A549 treated with dexamethasone at 1 μM for 4 hours (cell line): ENCODE data around the gene AP2M1. TPM values are rescaled to one million over a fixed set of nuclear protein-coding genes. Genes with fewer than 3 reads are reported as not detected.

Source experiments
- total RNA-seq: library from RNA; stranded (reverse); fragments of 200-300 nt; extraction: Qiagen RNA extraction; gene quantifications from 5 replicates; pipeline ENCODE4 v1.2.3, GENCODE V29; 2022

The AP2M1 gene
- total RNA-seq, result 277 to 297 TPM (median 292 TPM) in 5 replicates

GRCh38 chr3:184174646-184175492 is at the start of gene AP2M1:
Gene AP2M1 (plus strand): TSS chr3:184174855. CDS start chr3:184176994, 2,139 bp downstream.

GRCh38 chr3:184135149-184135910 is 39.3 kb upstream of the AP2M1 start, which contains the start of gene EIF2B5:
Gene EIF2B5 (plus strand): TSS chr3:184135358. CDS start chr3:184135386, 28 bp downstream.

DNA sequence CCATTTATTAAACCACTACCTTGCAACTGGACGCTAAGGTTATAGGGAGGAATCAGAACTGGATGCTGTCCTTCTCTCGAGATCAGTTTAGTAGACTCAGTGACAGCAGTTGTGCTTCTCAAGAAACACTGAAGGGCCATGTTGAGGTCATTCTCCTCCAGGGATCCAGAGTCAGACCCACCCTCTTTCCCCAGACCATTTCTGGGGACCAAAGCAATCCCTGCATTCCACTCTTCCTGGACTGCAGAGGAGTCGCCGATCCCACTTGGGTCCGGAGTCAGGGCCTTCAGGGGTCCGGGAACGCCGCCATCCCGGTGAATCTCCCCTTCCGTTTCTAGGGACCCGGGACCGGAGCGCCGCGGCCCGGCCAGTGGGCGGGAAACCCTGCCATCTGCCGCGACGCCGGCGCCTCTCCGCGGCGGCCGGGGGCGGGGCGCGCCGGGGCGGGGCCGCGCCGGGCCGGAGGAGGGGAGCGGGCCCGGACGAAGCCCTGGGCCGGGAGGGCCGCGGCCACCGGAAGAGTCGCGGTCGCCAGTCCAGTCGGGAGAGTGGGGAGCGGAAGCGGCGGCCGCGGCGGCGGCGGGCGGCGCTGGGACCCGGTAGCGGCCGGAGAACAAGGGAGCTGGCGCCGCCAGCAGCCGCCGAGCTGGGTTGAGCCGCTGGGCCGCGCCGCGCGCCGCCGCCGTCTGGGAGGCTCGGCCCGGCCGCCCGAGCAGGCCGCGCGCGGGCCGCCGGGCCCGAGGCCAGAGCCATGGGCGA is 19.6 kb upstream of the AP2M1 start, which contains the start of gene DVL3:
TSS of gene DVL3 (plus strand) at position 493 of the 759 bp plus-strand sequence. CDS start at position 752, 259 bp downstream.

DNA sequence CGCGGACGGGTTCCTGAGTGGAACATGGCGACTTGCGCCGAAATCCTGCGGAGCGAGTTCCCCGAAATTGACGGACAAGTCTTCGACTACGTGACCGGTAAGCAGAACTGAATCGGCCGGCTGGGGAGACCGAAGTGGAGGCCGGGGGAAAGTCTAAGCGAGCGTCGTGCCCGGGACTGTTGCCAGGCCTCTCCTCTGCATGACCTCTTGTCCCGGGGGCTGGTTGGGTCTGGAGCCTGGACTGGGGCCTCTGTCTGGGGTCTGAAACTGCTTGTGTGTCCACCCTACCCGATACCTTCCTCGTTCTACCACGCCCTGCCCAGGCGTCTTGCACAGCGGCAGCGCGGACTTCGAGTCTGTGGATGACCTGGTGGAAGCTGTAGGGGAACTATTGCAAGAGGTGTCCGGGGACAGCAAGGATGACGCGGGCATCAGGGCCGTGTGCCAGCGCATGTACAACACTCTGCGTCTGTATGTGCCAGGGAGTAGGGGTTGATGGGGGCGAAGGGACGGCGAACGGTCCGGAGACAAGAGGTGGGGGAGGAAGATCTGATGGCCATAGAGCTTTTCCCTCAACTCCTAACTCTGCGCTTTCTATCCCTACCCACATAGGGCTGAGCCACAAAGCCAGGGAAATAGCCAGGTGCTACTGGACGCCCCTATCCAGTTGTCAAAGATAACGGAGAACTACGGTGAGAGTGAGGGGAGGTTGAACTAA is 11.7 kb downstream of the AP2M1 start, which contains the start of gene ABCF3:
TSS of gene ABCF3 (plus strand) at position 16 of the 718 bp plus-strand sequence. CDS start at position 25, 9 bp downstream.

DNA sequence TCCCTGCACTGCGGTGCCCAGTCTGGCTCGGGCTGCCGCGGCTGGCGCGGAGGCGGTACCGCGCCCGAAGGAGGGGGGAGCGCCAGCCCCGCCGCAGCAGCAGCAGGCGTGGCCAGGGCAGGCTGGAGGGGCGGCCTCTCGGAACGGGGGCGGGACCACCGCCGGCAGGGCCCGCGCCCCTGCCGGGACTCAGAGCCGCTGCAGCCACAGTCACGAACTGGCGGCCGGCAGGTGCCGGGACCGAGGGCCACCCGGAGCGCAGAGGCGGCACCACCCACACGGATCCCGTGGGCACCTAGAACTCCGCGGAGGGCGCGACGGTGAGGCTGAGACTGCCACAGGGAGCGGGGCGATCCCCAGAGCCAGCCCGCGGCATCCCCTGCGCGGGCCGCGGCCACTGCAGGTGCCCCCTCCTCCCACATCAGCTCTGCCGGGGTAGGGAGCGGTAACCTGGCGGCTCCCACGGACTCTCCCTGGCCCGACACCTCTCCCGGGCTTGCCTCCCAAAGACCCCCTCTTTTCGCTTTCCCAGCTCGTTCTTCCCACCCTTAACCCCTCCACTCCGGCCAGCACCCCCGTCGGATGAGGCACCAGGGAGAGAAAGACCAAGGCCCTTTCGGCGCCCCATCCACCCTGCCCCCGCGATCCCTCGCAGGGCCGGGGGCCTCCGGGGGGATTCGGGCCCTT is 54.9 kb downstream of the AP2M1 start, which contains the start of gene VWA5B2:
TSS of gene VWA5B2 (plus strand) at position 192 of the 687 bp plus-strand sequence. CDS start 944 bp downstream, outside the sequence.

Other genes starting within 250 kb of the AP2M1 start
- gene ABCC5, start 157.0 kb upstream of the AP2M1 start, total RNA-seq, result 11.5 to 17.2 TPM (median 16.5 TPM) in 5 replicates
- not detected in 5 replicates for gene HTR3D, start 143.1 kb upstream of the AP2M1 start, total RNA-seq
- gene HTR3C, start 121.8 kb upstream of the AP2M1 start, total RNA-seq, result not detected in 5 replicates
- not detected in 5 replicates for gene HTR3E, start 77.8 kb upstream of the AP2M1 start, total RNA-seq
- 24.7 to 26.9 TPM (median 26.3 TPM) in 5 replicates for gene EIF2B5, start 39.5 kb upstream of the AP2M1 start, total RNA-seq
- gene DVL3, start 19.5 kb upstream of the AP2M1 start, total RNA-seq, result 14.7 to 28.1 TPM (median 25.7 TPM) in 5 replicates
- 30.0 to 37.4 TPM (median 33.1 TPM) in 5 replicates for gene ABCF3, start 11.3 kb downstream of the AP2M1 start, total RNA-seq
- 0.20 to 0.50 TPM (median 0.39 TPM) in 5 replicates for gene VWA5B2, start 54.7 kb downstream of the AP2M1 start, total RNA-seq
- 53.0 to 83.1 TPM (median 72.0 TPM) in 5 replicates for gene ALG3, start 74.1 kb downstream of the AP2M1 start, total RNA-seq
- 8.6 to 11.5 TPM (median 10.0 TPM) in 5 replicates for gene EEF1AKMT4, start 74.8 kb downstream of the AP2M1 start, total RNA-seq
- 0.96 to 2.0 TPM (median 1.5 TPM) in 5 replicates for gene CAMK2N2, start 86.7 kb downstream of the AP2M1 start, total RNA-seq
- gene ECE2, start 101.2 kb downstream of the AP2M1 start, total RNA-seq, result not detected in 5 replicates
- gene PSMD2, start 124.4 kb downstream of the AP2M1 start, total RNA-seq, result 257 to 391 TPM (median 283 TPM) in 5 replicates
- gene EIF4G1, start 139.8 kb downstream of the AP2M1 start, total RNA-seq, result 243 to 299 TPM (median 295 TPM) in 5 replicates
- gene FAM131A, start 162.7 kb downstream of the AP2M1 start, total RNA-seq, result 7.5 to 10.5 TPM (median 9.4 TPM) in 5 replicates
- gene CLCN2, start 186.8 kb downstream of the AP2M1 start, total RNA-seq, result 2.9 to 5.4 TPM (median 4.7 TPM) in 5 replicates
- 65.2 to 72.1 TPM (median 66.4 TPM) in 5 replicates for gene POLR2H, start 186.9 kb downstream of the AP2M1 start, total RNA-seq
- gene THPO, start 203.4 kb downstream of the AP2M1 start, total RNA-seq, result 0.08 to 0.11 TPM in 2 of 5 replicates, not detected in the others
- 0.19 to 0.29 TPM (median 0.23 TPM) in 5 replicates for gene CHRD, start 205.2 kb downstream of the AP2M1 start, total RNA-seq